HG02623 (cell line): Measurements from ENCODE around the gene OR52N5.
A peak's percentile ranks its signal among the peaks of the same experiment; 100 is the strongest.

ENCODE experiments used
- ATAC-seq: cut with Tn5 transposase; IDR thresholded peaks from one replicate; pipeline ENCODE4 v1.9.1; 2021; ENCODE audit warnings: moderate library complexity; ENCODE audit not compliant: unreplicated experiment

Gene OR52N5

DNA sequence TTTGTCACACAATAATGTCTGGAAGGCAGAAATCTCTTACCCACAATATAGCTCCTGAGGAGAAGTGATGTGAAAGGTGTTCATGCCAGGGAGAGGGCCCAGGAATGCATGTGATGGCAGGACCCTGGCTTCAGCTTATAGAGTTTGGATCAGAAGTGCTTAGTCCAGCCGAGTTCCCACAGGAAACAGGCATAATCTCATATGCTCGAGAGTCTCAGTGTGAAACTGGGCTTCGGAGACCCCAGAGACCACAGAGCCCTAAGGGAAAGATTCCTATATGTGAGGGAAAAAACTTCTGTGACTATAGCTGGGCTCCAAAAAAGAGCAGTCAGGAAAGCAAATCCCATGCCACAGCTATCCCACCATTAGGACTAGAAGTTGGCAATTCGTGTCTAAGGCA lies at the start of gene OR52N5:
TSS of gene OR52N5 (minus strand) at position 101 of the 400 bp plus-strand sequence. CDS start 4,721 bp downstream, outside the sequence.
- no peak for ATAC-seq

- no peak for ATAC-seq
Measured at GRCh38 chr11:5831196-5831829, 48.2 kb upstream of the OR52N5 start.

- ATAC-seq = peak; percentile 63
Measured at GRCh38 chr11:5818245-5818886, 35.2 kb upstream of the OR52N5 start.

- ATAC-seq = no peak
Measured at GRCh38 chr11:5815534-5815933, 32.4 kb upstream of the OR52N5 start.

DNA sequence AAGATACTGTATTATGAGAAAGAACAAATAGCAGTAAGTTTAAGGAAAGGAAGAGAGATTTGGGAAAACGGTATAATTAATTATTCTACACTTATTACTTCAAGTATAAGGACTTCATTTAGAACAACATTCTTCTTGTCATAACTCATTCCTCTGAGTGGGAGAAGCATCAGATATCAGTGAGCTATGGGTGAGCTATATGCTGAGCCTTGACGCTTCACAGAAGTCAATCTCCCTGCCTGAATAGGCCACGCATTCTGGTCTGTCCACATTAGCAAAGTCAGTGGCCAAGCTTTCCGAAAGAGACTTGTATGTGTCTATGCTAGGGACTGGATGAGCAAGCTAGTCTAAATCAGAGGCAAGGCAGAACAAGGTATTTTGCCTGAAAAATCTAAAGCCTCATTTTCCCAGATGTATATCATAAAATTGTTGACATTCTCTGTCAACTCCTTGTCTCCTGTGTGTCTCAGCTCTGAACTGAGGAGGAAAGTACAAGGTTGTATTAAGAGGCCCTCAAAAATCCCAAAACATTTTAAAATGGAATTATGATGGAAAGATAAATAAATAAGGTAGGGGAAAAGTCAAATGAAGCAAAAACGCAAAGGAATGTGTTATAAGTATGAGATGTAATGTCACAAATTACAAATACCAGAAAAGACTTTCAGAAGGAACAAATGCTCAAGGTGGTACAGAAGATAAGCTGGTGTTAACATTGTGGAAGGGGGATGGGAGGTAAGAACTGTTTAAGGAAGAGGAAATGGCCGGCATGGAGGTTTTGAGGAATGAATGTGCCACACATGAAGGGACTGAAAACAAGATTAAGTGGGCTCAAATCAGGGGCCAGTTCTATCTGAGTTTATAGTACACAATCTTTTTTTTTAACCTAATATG lies 27.0 kb upstream of the OR52N5 start:
- ATAC-seq = no peak

- no peak for ATAC-seq
Measured at GRCh38 chr11:5809122-5809519, 26.0 kb upstream of the OR52N5 start.

DNA sequence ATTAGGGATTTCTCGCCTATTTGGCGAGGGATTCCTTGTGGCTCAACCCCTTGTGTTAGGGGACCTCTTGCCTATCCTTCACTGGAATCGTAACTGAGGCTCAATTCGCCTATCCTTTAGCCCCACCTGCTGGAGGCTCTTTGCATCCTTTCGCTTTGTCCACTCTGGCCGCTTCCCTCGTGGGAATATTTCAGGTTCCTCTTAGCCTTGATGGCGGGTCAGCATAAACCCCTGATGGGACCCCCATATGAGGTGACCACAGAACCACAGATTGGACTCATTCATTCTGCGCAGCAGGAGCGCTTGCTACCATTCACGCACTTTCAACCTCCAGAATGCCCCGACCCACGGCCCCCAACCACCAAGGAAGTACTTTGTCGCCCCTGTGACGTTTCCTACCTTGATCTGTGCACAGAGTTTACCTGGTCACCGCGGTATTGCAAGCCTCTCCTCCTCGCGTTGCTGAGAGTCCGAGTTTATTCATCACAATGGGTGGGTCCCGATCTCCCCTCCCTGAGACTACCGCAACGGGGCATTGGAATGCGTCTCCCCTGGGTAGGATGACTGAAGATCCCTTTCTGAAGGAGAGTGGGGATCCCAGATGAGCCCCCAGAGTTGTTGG lies 25.5 kb upstream of the OR52N5 start, which contains the start of gene OR52N2:
TSS of gene OR52N2 (plus strand) at position 425 of the 622 bp plus-strand sequence. CDS start 11,412 bp downstream, outside the sequence.
- ATAC-seq = peak; percentile 91

DNA sequence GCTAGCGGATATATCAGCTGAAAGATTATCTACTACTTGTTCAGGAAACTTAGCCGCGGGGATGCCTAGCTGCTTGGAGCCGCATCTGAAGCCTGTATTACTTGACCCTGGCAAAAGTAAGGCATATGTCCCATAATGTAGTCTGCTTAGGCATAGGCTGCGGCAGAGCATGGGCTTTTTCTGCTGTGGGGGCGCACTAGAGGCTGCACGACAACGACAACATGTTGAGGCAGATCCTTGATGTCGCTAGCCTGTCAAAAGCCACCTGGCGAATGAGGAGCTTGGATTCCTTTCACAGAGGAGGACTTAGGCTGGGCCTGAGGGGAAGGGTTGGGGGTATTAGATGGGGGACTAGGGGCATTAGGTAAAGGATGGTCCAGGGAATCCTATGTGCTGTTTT lies 24.4 kb upstream of the OR52N5 start:
- ATAC-seq = no peak

- ATAC-seq = no peak
Measured at GRCh38 chr11:5803982-5804381, 20.8 kb upstream of the OR52N5 start.

DNA sequence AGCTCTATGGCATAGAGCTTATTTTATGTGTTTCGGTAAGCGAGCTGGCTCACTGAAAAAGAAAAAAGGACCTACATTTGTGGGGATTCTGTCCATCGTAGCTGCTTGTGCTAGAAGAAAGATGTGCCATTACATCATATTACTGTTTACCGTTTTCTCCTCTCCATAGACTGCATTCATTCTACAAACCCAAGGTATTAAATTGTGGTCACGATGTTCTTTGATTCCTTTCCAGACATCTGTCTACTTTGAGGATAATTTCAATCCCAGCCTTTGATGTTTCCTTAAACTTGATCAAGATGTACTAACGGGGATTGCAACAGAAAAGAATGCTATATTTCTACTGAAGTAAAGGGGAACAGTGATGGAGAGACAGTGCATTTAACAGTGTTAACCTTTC lies 13.4 kb upstream of the OR52N5 start:
- no peak for ATAC-seq

DNA sequence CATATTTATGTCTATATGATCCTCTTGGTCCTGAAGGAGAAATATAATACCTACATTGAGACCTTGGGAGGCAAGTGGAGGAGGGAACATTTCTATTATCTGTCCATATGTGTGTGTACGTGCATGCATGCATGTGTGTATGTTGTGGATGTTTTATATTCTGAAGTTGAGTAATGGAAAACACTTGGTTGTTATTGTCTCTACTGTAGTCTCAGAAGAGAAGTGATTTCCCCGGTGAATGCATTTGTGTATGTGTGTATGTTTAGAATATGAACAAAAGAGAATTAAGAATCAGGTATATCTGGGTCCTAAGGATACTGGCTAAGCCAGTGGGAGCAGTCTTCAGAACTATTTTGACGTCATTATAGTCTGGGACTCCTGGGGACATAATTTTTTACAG lies 8.0 kb upstream of the OR52N5 start, which contains the start of gene OR52N1:
TSS of gene OR52N1 (minus strand) at position 101 of the 400 bp plus-strand sequence. CDS start 2,449 bp downstream, outside the sequence.
- ATAC-seq = no peak

DNA sequence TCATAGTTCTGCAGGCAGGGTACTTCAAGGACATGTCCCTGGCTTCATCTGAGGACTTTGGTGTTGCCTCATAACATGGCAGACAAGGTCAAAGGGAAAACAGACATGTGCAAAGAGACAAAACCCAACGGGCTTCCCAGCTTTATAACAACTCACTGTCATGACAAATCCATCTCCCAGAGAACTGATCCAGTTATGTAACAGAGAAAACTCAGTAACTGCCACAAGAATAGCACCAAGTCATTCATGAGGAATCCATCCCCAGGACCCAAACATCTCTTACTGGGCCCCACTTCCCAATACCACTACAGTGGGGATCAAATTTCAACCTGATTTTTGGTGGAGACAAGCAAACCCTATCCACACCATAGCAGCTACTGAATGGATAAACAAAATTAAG lies 16.1 kb downstream of the OR52N5 start:
- ATAC-seq = no peak

DNA sequence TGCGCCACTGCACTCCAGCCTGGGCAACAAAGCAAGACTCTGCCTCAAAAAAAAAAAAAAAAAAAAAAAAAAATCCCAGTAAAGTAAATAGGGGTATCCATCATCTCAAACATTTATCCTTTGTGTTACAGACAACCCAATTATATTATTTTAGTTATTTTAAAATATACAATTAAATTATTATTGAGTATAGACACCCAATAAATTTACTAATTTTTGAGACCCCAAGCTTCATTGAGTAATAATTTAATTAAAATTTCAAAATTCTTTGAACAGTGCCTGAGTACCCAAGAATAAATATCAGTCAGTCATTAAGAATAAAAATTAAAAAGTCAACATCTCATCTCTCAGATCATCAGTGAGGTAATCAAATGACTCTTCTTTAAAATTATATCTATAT lies 29.2 kb downstream of the OR52N5 start, which contains the start of gene OR52N4:
TSS of gene OR52N4 (plus strand) at position 301 of the 400 bp plus-strand sequence. CDS start 498 bp downstream, outside the sequence.
- ATAC-seq = no peak

- ATAC-seq = no peak
Measured at GRCh38 chr11:5749836-5750235, 33.3 kb downstream of the OR52N5 start.

DNA sequence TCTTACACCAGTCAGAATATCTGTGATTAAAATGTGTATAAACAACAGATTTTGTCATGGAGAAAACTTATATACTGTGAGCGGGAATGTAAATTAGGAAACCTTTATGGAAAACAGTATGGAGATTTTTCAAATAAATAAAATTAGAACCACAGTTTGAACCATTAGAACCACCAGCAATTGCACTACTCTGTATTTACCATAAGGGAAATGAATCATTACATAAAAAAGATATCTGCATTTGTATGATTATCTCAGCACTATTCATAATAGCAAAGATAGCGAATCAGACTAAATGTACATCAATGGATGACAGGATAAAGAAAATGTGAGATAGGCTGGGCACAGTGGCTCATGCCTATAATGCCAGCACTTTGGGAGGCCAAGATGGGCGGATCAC lies 36.5 kb downstream of the OR52N5 start:
- no peak for ATAC-seq

DNA sequence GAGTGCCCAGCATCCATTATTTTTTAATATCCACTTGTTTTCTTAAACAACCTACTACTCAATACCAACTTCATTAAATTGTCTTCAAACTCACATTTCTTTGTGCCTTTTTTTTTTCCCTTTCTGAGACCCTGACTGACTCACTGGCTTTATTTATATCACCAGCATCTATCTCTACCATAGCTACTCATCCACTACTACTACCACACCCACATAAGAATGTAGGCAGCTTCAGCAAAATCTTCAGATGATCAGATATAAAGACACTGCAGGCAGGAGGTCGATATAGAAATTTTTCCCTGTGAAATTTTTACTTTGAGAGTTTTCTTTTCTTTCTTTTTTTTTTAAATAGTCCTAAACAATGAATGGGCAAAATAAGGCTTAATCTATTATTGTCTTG lies 44.7 kb downstream of the OR52N5 start:
- no peak for ATAC-seq

DNA sequence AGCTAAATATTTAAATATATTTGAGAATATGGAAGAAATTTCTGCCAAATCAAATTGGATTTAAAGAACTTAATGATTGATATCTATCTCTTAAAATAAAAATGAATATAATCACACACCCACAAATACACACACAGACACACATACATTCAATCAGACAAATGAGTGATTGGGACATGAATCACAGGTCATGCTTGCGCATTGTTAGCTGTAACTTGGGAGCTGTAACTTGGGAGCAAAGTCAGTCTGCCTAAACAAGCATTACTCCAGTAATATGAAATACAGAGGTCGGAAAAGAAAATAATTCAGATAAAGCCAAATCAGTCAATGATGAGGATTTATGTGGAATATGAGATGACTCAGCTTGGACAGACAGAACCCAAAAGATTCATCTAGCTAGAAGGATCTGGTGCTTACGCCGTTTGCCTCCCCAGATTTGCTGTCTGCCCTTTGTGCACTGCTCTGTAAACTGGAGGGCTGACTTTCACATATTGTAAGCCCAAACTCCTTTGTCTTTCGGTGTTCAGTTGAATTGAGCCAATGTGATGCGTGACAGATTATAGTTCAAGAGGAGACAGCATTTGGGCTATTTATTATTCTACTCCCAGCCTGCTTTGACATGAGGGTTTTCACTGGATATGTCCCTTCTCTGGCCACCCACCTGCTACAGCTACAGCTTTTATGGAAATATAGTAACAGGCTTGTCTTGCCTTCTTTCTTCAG lies 45.3 kb downstream of the OR52N5 start:
- no peak for ATAC-seq

GRCh38 chr11:5737091-5737490 lies 46.1 kb downstream of the OR52N5 start:
- no peak for ATAC-seq

DNA sequence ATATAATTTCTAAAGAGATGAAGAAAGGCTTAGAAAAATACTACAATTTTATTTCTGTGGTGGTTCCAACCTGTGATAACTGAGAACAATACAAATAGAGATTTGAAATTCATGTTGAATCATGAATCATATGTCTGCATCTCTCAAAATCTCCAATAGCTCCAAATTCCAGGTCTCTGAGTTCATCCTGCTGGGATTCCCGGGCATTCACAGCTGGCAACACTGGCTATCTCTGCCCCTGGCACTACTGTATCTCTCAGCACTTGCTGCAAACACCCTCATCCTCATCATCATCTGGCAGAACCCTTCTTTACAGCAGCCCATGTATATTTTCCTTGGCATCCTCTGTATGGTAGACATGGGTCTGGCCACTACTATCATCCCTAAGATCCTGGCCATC lies 46.8 kb downstream of the OR52N5 start, which contains the start of gene OR56B1:
TSS of gene OR56B1 (plus strand) at position 53 of the 400 bp plus-strand sequence. CDS start at position 122, 69 bp downstream.
- ATAC-seq = no peak

DNA sequence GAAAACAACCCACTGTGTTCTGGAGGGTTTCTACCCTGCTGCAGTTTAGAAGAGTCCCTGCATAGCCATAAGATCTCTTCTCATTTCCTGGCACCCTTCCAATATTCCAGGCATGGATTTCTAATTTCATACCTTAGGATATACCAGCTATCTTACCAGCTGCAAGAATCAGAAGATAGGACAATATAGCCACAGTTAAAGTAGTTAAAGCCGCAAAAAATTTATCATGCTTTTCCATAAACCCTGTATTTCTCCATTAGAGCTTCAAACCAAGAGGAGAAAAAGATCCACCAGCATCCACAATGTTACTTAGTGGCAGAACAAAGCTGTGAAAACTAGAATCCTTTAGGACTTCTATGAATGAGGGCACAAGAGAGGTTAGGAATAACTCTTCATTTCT lies 55.5 kb downstream of the OR52N5 start:
- no peak for ATAC-seq
